Mammary epithelial cell (primary cell): ENCODE data around the gene TMEM134.

Source experiments
- EZH2 ChIP-seq: IDR thresholded peaks from 2 replicates; pipeline ENCODE4 v1.6.1; 2012; ENCODE audit warnings: low read length, inconsistent platforms, borderline replicate concordance
- TF ChIP-seq, protein P1 (sequence below), 2 donors: IDR thresholded peaks in 1 of 2; conservative IDR thresholded peaks in 1 of 2; 2 replicates each; pipeline ENCODE4 v1.5.1; 2011 to 2012; ENCODE audit warnings: inconsistent platforms in 2 of 2, low read length in 2 of 2, mild to moderate bottlenecking in 2 of 2, control low read depth in 1 of 2, low read depth in 1 of 2; ENCODE audit not compliant: insufficient read depth in 1 of 2; ENCODE audit errors: extremely low read depth in 1 of 2

DNA sequence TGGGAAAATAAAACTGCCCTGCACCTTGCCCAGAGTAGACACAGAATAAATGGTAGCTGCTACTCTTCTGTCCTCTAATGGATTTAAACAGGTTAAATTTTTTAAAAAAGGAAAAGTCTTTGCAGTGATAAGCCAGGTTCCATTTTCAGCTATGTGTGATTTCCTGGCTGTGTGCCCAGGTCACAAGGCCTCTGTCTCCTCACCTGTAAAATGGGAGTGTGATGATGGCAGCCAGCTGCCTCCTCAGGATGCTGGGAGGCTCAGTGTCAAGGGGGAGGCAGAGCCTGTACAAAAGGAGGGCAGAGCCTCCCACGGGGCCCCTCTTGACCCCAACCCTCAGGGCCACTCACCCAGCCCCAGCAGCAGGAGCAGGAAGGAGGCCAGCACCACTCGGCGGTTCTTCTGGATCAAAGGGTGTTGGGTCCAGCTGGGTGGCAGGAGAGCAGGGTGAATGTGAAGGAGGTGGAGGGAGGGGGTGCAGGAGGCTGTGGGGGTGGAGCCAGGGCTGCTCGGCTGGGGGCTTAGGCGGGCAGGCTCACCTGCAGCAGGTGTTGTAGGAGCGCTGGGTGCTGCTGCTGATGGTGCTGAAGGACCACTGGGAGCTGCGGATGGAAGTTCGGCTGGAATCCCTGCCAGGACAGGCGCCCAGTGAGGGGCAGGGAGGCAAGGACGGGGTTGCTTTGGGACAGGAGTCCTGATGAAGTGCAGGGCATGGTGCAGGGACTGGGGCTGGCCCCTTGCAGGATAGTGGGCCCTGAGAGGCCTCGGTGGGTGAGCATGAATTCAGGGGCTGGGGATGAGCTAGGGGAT lies 1.9 kb downstream of the TMEM134 start:
- TF ChIP-seq EZH2: no peak
- TF ChIP-seq, protein P1, sequence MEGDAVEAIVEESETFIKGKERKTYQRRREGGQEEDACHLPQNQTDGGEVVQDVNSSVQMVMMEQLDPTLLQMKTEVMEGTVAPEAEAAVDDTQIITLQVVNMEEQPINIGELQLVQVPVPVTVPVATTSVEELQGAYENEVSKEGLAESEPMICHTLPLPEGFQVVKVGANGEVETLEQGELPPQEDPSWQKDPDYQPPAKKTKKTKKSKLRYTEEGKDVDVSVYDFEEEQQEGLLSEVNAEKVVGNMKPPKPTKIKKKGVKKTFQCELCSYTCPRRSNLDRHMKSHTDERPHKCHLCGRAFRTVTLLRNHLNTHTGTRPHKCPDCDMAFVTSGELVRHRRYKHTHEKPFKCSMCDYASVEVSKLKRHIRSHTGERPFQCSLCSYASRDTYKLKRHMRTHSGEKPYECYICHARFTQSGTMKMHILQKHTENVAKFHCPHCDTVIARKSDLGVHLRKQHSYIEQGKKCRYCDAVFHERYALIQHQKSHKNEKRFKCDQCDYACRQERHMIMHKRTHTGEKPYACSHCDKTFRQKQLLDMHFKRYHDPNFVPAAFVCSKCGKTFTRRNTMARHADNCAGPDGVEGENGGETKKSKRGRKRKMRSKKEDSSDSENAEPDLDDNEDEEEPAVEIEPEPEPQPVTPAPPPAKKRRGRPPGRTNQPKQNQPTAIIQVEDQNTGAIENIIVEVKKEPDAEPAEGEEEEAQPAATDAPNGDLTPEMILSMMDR (conservative IDR thresholded peaks at IDR 0.05 in 1 of 2, IDR thresholded peaks at IDR 0.05 in 1 of 2; ENCODE audit: extremely low read depth in 1 of 2, insufficient read depth in 1 of 2, low read depth in 1 of 2, low read length in 2 of 2): no peak
